Measurements from ENCODE around the gene RABGAP1L.
"Not testable (repeated sequence)": the region's sequence is repeated elsewhere in the genome, so short reads cannot be mapped to it uniquely, and the experiment has no call there.

Gene RABGAP1L

DNA sequence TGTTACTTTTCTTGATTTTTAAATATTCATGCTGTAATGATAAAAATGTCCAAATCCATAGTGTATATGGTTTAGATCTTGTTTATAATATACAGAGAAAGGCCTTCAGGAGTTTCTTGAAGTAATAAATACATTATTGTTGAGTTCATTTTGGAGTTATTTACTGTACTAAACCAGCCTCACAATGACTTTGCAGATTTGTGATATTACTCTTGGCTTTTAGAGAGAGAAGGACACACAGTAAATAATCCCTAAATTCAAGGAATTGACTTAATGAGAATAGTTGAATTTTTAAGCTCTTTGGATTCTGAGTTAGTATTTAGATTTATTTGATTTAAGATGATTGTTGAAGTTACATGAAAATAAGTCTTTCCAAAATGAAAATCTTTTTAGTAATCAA lies 38.9 kb downstream of the RABGAP1L start:
- no peak for DNase-seq (ENCODE audit: low read depth)

DNA sequence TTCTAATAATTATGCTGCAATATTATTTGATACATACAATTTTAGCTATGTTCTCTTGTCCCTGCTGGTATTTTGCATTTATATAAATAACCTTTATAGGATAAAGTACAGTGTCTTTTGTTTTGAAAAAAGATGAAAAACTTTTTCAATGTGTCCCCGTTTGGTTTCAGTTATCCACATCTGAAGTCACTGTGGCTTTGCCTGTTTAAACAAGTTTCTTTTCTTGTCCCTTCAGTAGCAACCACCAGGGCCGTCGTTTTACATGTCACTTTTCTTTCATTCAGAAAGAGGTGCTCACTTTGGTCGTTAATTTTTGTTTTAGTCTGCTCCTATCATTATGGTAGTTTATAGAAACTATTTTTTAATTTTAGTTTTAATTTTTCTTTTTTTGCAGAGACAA lies 41.4 kb downstream of the RABGAP1L start:
- no peak for DNase-seq (ENCODE audit: low read depth)

DNA sequence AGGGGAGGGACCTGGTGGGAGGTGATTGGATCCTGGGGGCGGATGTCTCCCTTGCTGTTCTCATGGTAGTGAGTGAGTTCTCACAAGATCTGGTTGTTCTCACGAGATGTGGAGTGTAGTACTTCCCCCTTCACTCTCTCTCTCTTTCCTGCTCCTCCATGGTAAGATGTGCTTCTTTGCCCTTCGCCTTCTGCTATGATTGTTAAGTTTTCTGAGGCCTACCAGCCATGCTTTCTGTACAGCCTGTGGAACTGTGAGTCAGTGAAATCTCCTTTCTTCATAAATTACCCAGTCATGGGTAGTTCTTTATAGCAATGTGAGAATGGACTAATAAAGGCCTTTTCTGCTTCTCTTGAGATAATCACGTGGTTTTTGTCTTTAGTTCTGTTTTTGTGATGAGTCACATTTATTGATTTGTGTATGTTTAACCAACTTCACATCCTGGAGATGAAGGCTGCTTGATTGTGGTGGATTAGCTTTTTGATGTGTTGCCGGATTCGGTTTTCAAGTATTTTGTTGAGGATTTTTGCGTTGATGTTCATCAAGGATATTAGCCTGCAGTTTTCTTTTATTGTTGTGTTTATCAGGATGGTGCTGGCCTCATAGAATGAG lies 45.5 kb downstream of the RABGAP1L start:
- no peak for DNase-seq (ENCODE audit: low read depth)

DNA sequence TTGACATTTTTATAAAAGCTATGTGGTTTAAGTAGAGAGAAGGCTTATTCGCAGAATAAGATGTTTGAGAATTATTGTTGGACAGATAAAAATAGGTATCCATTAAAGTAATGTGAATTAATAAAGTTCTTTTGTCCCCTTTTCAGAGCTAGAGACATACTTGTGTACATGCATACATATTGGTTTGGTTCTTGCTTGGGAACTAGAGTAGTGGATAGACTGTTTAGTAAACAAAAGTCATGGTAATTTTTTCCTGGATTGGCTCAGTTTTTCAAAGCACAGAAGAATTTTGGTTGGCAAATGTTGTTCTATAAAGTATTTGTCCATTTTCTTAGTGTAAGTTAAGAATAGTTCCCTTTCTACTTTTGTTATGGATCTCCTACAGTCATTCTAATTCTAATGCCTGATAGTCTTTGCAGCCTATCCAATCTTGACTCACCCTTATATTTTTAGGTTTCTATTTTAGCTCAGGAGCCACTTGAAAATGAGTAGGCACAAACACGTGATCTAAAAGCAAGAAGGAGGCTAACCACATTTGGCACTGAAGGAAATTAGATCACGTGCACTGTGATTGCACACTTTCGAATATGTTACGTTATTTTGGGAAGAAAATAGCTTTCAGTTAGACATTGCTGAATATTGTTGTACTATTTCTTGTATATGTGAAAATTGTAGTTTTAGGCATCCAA lies 47.0 kb downstream of the RABGAP1L start:
- no peak for DNase-seq (ENCODE audit: low read depth)

DNA sequence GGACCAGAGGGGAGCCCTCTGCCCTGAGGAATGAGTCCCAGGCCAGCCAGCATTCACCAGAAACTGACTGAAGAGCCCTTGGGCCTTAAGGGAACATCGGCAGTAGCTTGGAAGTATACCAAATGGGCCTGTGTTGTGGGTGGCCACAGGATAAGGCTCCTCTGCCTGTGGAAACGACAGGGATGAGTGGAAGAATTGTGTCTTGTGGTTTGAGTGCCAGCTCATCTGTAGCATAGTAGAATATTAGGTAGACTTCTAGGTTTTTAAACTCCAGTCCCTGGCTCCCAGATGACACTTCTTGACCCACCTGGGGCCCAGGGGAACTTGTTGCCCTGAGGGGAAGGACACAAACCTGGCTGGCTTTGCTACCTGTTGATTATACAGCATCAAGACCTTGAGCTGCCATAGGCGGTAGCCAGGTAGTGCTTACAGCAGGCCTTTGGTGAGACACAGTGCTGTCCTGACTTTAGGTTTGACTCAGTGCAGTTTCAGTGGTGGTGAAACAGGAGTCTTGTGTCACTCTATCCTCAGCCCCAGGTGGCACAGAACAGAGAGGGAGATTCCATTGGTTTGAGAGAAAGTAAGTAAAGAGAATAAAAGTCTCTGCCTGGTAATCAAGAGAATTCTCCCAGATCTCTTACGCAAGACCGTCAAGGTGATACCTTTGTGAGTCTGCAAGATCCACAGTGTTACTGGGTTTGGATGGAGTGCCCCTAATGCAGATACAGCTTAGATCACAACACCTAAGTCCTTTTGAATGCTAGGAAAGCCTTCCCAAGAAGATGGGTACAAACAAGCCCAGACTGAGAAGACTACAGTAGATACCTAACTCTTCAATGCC lies 50.2 kb downstream of the RABGAP1L start:
- DNase-seq (ENCODE audit: low read depth): no peak

DNA sequence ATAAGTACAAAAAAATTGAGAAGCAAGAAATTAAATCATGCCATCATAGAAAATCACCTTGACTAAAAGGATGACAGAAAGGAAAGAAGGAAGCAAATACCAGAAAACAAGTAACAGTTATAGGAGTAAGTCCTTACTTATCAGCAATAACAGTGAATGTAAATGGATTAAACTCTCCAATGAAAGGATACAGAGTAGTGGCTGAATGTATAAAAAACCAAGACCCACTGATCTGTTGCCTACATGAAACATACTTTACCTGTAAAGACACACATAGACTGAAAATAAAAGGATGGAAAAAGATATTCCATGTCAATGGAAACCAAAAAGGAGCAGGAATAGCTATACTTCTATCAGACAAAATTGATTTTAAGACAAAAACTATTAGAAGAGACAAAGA lies 52.2 kb downstream of the RABGAP1L start:
- no peak for DNase-seq (ENCODE audit: low read depth)

DNA sequence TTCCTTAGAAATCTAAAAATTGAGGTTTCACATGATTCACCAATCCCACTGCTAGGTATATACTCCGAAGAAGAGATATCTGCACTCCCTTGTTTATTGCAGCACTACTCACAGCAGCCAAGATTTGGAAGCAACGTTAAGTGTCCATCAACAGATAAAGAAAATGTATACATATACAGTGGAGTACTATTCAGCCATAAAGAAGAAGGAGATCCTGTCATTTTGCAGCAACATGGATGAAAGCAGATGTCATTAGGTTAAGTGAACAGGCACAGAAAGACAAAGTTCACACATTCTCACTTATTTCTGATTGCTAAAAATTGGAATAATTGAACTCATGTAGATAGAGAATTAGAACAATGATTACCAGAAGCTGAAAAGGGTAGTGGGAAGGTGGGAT lies 56.4 kb downstream of the RABGAP1L start:
- DNase-seq (ENCODE audit: low read depth): no peak

DNA sequence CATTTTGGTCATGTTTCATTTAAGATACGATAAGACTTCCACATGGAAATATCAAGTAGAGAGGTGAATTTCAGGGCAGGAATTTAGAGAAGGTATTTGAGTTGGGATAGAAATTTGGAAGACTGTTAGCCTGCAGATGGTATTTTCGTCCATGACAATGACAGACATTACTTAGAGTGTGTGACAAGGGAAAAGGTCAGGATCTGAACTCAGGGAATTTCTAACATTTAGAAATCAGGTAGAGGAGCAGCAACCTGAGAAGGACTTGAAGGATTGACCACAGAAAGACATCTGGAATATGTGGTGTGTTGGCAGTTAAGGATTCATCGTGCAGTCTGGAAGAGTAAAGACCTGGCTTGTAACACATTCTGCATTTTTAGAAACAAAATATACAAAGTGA lies 57.9 kb downstream of the RABGAP1L start:
- no peak for DNase-seq (ENCODE audit: low read depth)

DNA sequence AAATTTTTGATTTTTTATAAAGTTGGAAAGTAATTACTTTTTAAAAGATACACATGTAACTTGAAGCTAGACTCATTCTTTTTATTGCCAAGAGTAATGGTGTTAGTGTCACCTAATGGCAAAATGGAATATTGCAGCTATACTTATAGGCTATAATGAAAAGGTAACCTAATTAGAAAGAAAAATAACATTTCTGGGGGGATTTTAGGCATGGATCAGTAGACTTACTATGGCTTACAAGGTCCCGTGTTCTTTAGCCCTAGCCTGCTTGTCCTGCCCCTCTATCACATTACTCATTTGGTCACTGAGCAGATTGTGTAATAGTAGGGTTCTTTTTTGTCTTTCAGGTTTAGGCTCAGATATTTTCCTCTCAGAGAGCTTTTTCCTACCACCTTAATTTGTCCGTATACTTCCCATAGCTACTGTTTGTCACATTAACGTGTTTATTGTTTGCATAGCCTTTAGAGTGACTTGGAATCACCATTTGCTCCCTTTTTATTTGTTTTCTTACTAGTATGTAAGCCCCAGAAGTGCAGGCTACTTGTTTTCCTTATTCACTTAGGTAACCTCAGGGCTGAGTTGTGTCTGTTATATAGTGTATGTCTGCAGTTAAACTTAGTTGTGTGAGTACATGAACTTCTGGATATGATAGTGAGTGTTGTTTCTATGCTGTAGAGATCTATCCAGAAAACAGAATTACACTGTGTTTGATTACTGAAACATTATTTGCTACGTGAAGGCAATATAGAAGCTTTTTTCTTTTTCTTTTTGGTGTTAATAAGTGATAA lies 58.7 kb downstream of the RABGAP1L start:
- DNase-seq (ENCODE audit: low read depth): no peak

DNA sequence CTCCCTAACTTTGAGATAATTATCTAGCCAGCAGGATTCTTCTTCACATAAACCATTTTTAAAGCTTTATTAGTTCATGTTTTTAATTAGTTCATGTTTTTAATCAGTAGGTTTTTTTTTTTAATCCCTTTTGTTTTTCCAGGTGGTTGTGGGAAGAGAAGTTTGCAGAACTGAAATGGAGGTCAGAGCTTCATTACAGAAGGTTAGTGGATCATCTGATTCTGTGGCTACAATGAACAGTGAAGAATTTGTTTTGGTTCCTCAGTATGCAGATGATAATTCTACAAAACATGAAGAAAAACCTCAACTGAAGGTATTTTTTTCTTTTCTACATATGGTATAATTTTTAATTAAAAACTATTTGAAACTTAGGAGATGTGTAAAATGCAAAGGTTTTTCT lies 59.7 kb downstream of the RABGAP1L start:
- DNase-seq (ENCODE audit: low read depth): no peak

DNA sequence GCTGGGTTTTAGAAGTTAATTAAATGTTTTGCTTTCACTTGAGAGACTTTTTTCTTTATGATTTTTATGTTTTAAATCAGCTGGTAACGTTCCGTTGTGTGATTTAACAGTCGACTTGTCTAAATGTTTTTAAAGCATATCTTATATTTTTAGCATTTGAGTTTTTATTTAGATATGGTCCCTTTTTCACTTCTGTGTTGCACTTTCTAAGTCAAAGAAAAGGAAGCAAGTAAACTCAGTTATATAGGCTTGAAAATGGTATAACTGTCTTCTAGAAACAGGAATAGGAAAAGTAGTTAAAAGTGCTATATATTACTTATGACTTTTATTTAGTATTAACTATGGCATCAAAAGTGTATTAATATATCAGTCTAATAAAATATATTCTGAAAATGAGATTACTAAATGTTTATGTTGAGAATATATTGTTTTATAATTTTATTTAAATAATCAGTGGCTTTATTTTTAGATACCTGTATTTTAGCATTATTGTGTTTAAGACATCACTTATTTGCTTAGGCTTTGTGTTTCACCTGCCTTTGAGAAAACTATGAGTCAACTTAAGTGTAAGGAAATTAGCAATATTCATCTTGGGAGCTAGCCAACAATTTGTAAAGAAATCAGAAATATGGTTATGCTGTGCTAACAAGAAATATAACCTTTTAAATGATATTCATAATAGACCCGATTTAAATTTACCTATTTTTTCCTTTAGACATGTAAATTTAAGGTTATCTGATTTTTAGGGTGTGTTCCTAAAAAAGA lies 60.5 kb downstream of the RABGAP1L start:
- no peak for DNase-seq (ENCODE audit: low read depth)

DNA sequence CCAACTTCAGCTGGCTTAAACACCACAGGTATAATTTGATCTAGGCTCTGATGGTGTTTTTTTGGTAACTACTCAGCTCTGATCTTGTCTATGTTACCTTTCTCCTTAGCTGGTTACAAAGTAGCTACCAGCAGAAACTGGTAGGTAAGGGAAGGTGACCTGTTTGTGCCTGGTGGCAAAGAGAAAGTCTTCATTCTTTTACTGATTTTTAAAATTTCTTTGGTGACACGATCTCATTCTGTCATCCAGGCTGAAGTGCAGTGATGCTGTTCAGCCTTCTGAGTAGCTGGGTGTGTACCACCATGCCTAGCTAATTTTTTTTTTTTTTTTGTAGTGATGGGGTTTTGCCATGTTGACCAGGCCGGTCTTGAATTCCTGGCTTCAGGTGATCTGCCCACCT lies 62.4 kb downstream of the RABGAP1L start:
- no peak for DNase-seq (ENCODE audit: low read depth)

DNA sequence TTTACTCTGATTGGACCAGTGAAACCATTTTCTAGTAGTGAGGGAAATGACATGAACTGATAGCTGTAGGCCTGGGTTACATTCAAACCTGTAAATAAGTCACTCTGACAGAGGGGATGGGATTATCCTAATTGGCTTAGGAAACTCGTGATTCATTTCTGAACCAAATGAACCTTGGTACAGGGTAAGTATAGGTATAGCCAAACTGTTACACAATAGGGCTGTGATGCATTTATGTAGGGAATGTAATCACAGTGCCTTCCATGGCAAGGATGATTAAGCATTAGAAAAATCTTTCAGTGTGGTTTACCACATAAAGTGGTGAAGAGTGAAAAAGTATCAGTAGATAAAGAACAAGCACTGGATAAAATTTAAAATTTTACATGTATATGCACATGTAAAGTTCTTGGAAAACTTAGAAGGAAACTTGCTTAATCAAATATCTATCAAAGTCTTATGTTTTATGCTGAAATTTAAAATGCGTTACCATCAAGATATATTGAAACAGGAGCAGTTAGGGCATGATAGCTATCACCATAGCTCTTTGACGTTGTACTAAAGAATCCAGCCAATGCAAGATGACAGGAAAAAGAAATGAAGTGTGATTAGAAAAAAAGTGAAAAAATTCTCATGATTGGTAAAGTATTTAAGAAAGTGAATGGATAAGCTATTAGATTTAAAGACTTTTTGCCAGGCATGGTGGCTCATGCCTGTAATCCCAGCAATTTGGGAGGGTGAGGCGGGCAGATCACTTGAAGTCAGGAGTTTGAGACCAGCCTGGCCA lies 63.0 kb downstream of the RABGAP1L start:
- no peak for DNase-seq (ENCODE audit: low read depth)

DNA sequence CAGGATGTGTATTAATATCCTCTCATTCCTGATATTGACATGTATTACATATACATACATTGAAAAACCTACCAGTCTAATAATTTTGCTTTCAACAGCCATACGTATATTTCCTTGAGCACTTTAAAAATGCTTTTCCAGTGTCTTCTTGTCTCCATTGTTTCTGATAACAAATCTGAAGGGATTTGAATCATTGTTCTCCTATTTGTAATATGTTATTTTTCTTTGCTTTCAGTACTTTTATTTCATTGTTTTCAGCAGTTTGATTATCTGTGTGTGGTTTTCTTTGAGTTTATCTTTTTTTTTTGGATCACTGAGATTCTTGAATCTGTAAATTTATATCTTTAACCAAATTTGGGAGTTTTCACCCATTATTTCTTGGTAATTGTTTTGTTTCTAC lies 65.3 kb downstream of the RABGAP1L start:
- no peak for DNase-seq (ENCODE audit: low read depth)

DNA sequence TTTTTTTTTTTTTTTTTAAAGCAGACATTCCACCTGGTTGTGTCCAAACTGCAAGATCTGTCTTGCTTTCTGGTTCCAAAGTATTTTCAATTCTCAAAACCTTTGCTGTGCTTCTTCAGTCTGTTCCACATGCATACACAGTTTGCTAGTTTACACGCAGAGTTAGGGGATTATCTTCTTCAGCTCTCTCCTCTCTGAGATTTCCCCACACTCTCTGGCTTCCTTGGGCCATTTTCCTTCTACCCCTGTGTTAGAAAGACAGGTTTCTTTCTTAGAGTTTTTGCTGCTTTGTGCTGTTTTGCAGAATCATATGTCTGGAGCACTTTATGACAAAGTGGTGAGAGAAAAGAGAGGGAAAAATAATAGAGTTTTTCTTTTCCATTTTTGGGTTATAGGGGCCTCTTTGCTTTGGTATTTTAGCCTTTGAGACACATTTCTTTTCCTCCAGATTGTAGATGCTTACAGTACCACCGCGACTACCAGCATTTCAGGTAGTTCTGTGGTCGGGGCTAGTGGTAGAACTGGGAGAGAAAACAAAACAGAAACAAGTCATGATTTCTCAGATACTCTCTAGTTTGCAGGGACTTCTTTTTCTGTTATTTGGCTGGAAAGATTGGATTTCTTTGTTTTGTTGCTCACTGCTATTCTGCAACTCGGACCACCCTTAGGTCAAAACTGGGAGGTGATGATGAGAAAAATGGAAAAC lies 66.3 kb downstream of the RABGAP1L start:
- DNase-seq (ENCODE audit: low read depth): no peak

DNA sequence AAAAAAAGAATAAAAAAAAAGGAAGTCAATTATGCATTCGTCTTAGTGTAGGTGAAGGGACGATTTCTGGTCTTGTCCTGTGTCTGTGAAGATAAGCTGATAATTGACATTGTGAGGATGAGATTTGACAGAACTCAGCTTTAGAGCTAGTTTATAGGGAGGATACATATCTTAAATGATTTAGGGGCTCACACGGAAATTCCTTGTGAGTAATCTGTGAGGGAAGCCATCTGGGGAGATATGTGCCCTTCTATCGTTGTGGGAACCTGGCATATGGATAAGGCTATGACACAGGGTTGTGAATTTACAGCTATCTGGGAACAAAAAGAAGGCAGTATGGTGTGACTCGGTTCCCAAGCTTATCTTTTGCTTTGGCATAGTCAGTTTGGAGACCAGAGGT lies 71.1 kb downstream of the RABGAP1L start:
- DNase-seq (ENCODE audit: low read depth): no peak

DNA sequence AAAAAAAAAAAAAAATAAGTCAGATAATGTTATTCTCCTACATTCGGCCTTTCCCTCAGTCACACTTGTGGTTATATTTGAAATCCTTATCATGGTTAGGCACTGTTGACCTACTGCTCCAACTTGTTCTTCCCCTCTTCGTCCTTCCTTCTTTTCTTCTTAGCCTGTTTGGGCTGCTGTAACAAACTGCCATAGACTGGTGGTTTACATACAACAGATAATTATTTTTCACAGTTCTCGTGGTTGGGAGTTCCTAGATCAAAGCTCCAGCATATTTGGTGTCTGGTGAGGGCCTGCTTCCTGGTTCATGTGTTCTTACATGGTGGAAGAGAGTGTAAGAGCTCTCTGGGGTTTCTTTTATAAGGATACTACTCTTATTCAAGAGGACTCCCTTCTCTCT lies 73.4 kb downstream of the RABGAP1L start:
- DNase-seq (ENCODE audit: low read depth): no peak

DNA sequence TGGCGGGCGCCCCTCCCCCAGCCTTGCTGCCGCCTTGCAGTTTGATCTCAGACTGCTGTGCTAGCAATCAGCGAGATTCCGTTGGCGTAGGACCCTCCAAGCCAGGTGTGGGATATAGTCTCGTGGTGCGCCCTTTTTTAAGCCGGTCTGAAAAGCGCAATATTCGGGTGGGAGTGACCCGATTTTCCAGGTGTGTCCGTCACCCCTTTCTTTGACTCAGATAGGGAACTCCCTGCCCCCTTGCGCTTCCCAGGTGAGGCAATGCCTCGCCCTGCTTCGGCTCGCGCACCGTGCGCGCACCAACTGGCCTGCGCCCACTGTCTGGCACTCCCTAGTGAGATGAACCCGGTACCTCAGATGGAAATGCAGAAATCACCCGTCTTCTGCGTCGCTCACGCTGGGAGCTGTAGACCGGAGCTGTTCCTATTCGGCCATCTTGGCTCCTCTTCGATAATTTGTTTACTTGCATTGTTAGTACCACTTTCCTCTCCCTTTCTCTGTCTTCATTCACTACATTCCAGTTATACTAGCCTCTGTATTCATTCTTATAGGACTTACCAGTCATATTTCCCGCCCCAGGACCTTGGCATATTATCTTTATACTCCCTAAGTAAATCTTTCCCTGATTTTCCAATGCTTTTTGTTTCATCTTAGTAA lies 79.7 kb downstream of the RABGAP1L start:
- not testable (repeated sequence) for DNase-seq (ENCODE audit: low read depth)

DNA sequence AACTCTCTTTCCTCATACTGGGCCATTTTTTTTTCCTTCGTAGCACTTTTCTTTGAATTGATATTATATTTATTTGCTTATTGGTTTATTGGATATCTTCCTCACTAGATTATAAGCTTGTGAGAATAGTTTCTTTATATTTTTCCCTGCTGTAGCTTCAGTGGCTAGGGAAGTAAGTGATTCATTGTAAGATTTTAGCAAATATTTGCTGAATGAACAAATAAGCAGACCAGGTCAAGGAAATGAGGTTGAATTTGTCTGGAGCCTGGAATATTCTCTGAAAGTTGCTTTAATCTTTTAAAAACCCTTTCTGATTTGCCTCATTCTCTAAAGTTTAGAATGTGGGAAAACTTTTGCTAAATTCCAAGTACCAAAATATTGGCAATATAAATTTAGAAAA lies 80.2 kb downstream of the RABGAP1L start:
- no peak for DNase-seq (ENCODE audit: low read depth)

DNA sequence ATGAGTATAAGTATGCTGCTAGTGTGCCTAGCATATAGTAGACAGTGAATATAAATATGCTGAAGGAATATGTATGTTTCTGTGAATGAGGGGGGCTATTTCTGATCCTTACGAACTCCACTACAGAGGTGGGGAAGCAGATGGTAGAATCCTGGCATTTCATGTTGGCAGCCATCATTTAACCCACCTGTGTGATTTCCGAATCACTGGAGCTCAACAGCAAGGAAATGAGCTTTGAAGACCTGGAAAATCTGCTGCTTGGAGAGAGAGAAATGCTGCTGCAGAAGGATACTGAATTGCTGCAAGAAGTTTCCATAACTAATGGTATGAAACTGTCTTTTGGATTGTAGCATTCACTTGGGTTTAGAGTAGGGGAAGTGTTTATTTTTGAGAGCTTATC lies 83.5 kb downstream of the RABGAP1L start:
- DNase-seq (ENCODE audit: low read depth): no peak

Data from stimulated activated CD8-positive, alpha-beta memory T cell treated with anti-CD3 and anti-CD28 coated beads, Interleukin-15, amount 100 ng/mL, for 1 hour (primary cell).